ENCODE data around the gene TSPAN4. TPM values are rescaled to one million over a fixed set of nuclear protein-coding genes. Genes with fewer than 3 reads are reported as not detected.
A peak's percentile ranks its signal among the peaks of the same experiment; 100 is the strongest.

TSPAN4 gene
- polyA plus RNA-seq, 3 donors, result 52.6 to 75.5 (median 63.1) TPM

DNA sequence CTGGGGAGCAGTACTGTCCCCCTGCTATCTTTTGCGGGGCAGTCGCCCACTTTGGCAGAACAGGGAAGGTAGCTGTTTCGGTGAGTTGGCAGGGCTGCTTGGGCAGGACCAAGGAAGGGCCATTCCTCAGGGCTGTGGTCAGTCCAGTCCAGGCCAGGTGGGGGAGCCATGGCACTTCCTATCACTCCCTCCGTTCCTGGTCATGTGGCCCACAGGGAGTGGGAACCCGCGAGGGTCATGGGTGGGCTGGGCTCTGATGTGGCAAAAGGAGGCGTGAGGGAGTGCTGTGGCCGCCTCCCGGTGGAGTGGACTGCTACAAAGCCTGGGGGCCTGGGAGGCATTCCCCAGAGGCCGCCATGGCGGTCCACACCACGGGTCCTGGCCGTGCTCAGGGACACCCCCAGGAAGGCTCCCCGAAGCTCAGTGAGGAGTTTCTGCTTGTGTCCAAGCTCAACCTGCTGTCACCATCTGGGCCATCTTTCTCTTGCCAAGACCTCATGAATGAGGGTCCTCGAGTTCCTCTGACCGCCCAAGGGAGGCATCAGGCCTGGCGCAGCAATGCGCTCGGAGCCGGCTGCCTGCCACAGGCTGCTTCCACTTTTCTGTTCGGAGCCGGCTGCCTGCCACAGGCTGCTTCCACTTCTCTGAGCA lies 56.0 kb downstream of the TSPAN4 start:
- intact Hi-C loops (cut with micrococcal nuclease), result no loop called here
- Histone ChIP-seq H3K4me1 (ENCODE audit: control insufficient read depth in 1 of 2, insufficient read depth in 2 of 2, low read length in 2 of 2) (no peaks in the 10 kb centered on the region), H3K79me2 (ENCODE audit: insufficient read depth, low read length) (no peaks in the 10 kb centered on the region), H3K4me3 (replicated peaks in 1 of 3; ENCODE audit: low read depth in 2 of 3, low read length in 3 of 3) (no peak overlapping the region), H3K27me3 (ENCODE audit: control insufficient read depth in 2 of 2, insufficient read depth in 2 of 2, low read length in 2 of 2) (no peaks in the 10 kb centered on the region), H3K36me3 (replicated peaks in 1 of 2; ENCODE audit: control insufficient read depth in 1 of 2, insufficient read depth in 2 of 2, low read length in 2 of 2) (peaks cover 48 to 51% of the 10 kb centered on the region in 2 donors), H3K27ac (ENCODE audit: low read depth in 1 of 2, low read length in 2 of 2) (no peak overlapping the region), H3K9ac (ENCODE audit: insufficient read depth, low read length, poor library complexity, severe bottlenecking) (no peak overlapping the region), H4K20me1 (ENCODE audit: insufficient read depth, low read length) (no peaks in the 10 kb centered on the region), H2AFZ (ENCODE audit: insufficient read depth, low read depth, low read length, poor library complexity, severe bottlenecking) (no peak overlapping the region), H3K4me2 (replicated peaks; ENCODE audit: extremely low read depth, low read length, poor library complexity, severe bottlenecking) (no peak overlapping the region), H3K9me3 (replicated peaks in 1 of 2; ENCODE audit: control insufficient read depth in 1 of 2, insufficient read depth in 1 of 2, low read length in 2 of 2) (no peaks in the 10 kb centered on the region)
- no peak overlapping the region for H3K27ac Mint-ChIP-seq
- TF ChIP-seq, protein P1, sequence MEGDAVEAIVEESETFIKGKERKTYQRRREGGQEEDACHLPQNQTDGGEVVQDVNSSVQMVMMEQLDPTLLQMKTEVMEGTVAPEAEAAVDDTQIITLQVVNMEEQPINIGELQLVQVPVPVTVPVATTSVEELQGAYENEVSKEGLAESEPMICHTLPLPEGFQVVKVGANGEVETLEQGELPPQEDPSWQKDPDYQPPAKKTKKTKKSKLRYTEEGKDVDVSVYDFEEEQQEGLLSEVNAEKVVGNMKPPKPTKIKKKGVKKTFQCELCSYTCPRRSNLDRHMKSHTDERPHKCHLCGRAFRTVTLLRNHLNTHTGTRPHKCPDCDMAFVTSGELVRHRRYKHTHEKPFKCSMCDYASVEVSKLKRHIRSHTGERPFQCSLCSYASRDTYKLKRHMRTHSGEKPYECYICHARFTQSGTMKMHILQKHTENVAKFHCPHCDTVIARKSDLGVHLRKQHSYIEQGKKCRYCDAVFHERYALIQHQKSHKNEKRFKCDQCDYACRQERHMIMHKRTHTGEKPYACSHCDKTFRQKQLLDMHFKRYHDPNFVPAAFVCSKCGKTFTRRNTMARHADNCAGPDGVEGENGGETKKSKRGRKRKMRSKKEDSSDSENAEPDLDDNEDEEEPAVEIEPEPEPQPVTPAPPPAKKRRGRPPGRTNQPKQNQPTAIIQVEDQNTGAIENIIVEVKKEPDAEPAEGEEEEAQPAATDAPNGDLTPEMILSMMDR (IDR thresholded peaks at IDR 0.05), result no peak
- H3K27me3 Mint-ChIP-seq (ENCODE audit: low read depth in 3 of 3), result no peaks in the 10 kb centered on the region
- no peaks in the 10 kb centered on the region for H3K9me3 Mint-ChIP-seq
- no peaks in the 10 kb centered on the region for H3K4me1 Mint-ChIP-seq
- DNase-seq, result no peak
- peaks cover 37 to 52% of the 10 kb centered on the region in 2 donors for H3K36me3 Mint-ChIP-seq
- no peak overlapping the region for H3K4me3 Mint-ChIP-seq
- WGBS (ENCODE audit: insufficient coverage), result 96% methylated on average over 13 of the region's 22 CpGs

DNA sequence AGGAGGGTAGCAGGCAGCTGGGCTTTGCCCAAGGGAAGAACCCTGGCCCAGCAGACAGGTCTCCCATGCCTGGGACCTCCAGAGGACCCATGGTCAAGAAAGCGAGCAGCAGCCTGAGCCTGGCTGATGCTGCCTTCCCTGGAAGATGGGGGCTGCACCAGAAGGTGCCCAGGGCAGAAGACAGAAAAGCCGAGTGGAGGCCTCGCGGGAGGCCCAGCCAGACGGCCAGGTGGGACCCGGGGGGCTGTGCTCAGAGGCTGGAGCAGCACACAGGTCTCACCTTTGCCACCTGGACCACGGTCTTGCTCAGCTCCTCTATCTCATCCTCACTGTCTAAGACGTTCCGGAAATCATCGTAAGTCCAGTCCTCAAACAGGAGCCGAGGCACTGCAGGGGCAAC lies 57.1 kb downstream of the TSPAN4 start:
- Mint-ChIP-seq H3K27me3 (ENCODE audit: low read depth in 3 of 3) (peaks cover 0 to 1% (median 0%) of the 10 kb centered on the region in 3 donors), H3K36me3 (peaks cover 47 to 63% of the 10 kb centered on the region in 2 donors), H3K4me1 (no peaks in the 10 kb centered on the region), H3K9me3 (no peaks in the 10 kb centered on the region), H3K27ac (peak overlapping the region in 1 of 7 donors; percentile 68), H3K4me3 (no peak overlapping the region)
- Histone ChIP-seq H3K79me2 (ENCODE audit: insufficient read depth, low read length) (no peaks in the 10 kb centered on the region), H3K36me3 (replicated peaks in 1 of 2; ENCODE audit: control insufficient read depth in 1 of 2, insufficient read depth in 2 of 2, low read length in 2 of 2) (peaks cover 57 to 62% of the 10 kb centered on the region in 2 donors), H4K20me1 (ENCODE audit: insufficient read depth, low read length) (no peaks in the 10 kb centered on the region), H2AFZ (ENCODE audit: insufficient read depth, low read depth, low read length, poor library complexity, severe bottlenecking) (no peak overlapping the region), H3K9me3 (replicated peaks in 1 of 2; ENCODE audit: control insufficient read depth in 1 of 2, insufficient read depth in 1 of 2, low read length in 2 of 2) (no peaks in the 10 kb centered on the region), H3K4me2 (replicated peaks; ENCODE audit: extremely low read depth, low read length, poor library complexity, severe bottlenecking) (no peak overlapping the region), H3K27me3 (ENCODE audit: control insufficient read depth in 2 of 2, insufficient read depth in 2 of 2, low read length in 2 of 2) (no peaks in the 10 kb centered on the region), H3K4me1 (ENCODE audit: control insufficient read depth in 1 of 2, insufficient read depth in 2 of 2, low read length in 2 of 2) (no peaks in the 10 kb centered on the region), H3K9ac (ENCODE audit: insufficient read depth, low read length, poor library complexity, severe bottlenecking) (no peak overlapping the region), H3K4me3 (replicated peaks in 1 of 3; ENCODE audit: low read depth in 2 of 3, low read length in 3 of 3) (no peak overlapping the region), H3K27ac (ENCODE audit: low read depth in 1 of 2, low read length in 2 of 2) (no peak overlapping the region)
- WGBS (ENCODE audit: insufficient coverage), result 97% methylated on average over 7 of the region's 11 CpGs
- no peak for DNase-seq
- intact Hi-C loops (cut with micrococcal nuclease), result no loop called here
- TF ChIP-seq, protein P1 (IDR thresholded peaks at IDR 0.05), result no peak

All from CD14-positive monocyte (primary cell).